Upper lobe of left lung (tissue), 6 donors: ENCODE data around the gene NOSTRIN. TPM values are rescaled to one million over a fixed set of nuclear protein-coding genes. Genes with fewer than 3 reads are reported as not detected.
"Not testable (repeated sequence)": the region's sequence is repeated elsewhere in the genome, so short reads cannot be mapped to it uniquely, and the experiment has no call there.

ENCODE experiments used
- ATAC-seq, 2 donors: fragments of 200-7000 bp; cut with Tn5 transposase; one replicate each; pipeline ENCODE4 v1.9.1; 2022; ENCODE audit warnings: mild to moderate bottlenecking in 2 of 2, moderate library complexity in 2 of 2; ENCODE audit not compliant: low FRiP score in 2 of 2
- DNase-seq, 2 donors: peaks; one replicate each; pipeline ENCODE4 v3.0.0-alpha.2; 2019 to 2020
- H3K27ac ChIP-seq, 4 donors: fragments of 200-600 bp; sonication (generic); one replicate each; pipeline ENCODE4 v1.5.1; 2016 to 2019
- H3K27me3 ChIP-seq, 4 donors: fragments of 200-600 bp; sonication (generic); one replicate each; pipeline ENCODE4 v1.5.1; 2017 to 2019
- H3K36me3 ChIP-seq, 4 donors: fragments of 200-600 bp; sonication (generic); one replicate each; pipeline ENCODE4 v1.5.1; 2016 to 2019
- H3K4me1 ChIP-seq, 4 donors: fragments of 200-600 bp; sonication (generic); one replicate each; pipeline ENCODE4 v1.5.1; 2018 to 2019
- H3K4me3 ChIP-seq, 4 donors: fragments of 200-600 bp; sonication (generic); one replicate each; pipeline ENCODE4 v1.5.1; 2017 to 2019; ENCODE audit warnings: mild to moderate bottlenecking in 2 of 4, moderate library complexity in 1 of 4
- H3K9me3 ChIP-seq, 4 donors: fragments of 200-600 bp; sonication (generic); one replicate each; pipeline ENCODE4 v1.5.1; 2018 to 2019
- EP300 ChIP-seq, 4 donors: sonication (generic); formaldehyde crosslinking; IDR thresholded peaks; one replicate each; pipeline ENCODE4 v1.5.1; 2017; ENCODE audit warnings: antibody characterized with exemption in 4 of 4, control low read depth in 2 of 4
- POLR2A ChIP-seq, 4 donors: fragments of 450-650 bp; IDR thresholded peaks; one replicate each; pipeline ENCODE4 v1.5.1; 2016 to 2017; ENCODE audit warnings: antibody characterized with exemption in 4 of 4, mild to moderate bottlenecking in 2 of 4
- POLR2AphosphoS5 ChIP-seq, 2 donors: sonication (generic); formaldehyde crosslinking; IDR thresholded peaks; one replicate each; pipeline ENCODE4 v1.5.1; 2017; ENCODE audit warnings: antibody characterized with exemption in 2 of 2
- WGBS, 2 donors: methylation state at CpG; one replicate each; pipeline ENCODE4 v1.1.5; 2017 to 2018; 5-methylcytosine and 5-hydroxymethylcytosine counted together
- total RNA-seq, 6 donors: library from RNA; depleted of rRNA in 4 of 6; stranded (reverse); fragments of >200 nt in 4 of 6; gene quantifications; one replicate each; pipeline versions ENCODE4 v1.1.0 to v1.2.1, GENCODE V29; 2016 to 2021
- TF ChIP-seq, protein P1 (sequence below), 6 experiments: fragments of 450-650 bp in 4 of 6; fragments of 200-600 bp in 2 of 6; sonication (generic) in 2 of 6; IDR thresholded peaks; one replicate each; pipeline ENCODE4 v1.5.1; 2016 to 2019; ENCODE audit warnings: antibody characterized with exemption in 6 of 6
- donor health status: DM: no; HTN: no; CAD: no; lungs with moderate emphysema.
- donor health status: DM: no; HTN: yes; CAD: no; lungs with severe emphysema.

Gene NOSTRIN
- total RNA-seq, 6 donors from 2014 or later = 33.5 to 110 (median 39.6) TPM

GRCh38 chr2:168855601-168856000, 53.2 kb downstream of the NOSTRIN start:
- WGBS, 2 donors = 95 to 99% methylated on average over 3 of the region's 3 CpGs
- H3K27ac ChIP-seq = no peak overlapping the region
- no peak overlapping the region for H3K4me3 ChIP-seq
- H3K9me3 ChIP-seq = no peaks in the 10 kb centered on the region
- TF ChIP-seq, protein P1, sequence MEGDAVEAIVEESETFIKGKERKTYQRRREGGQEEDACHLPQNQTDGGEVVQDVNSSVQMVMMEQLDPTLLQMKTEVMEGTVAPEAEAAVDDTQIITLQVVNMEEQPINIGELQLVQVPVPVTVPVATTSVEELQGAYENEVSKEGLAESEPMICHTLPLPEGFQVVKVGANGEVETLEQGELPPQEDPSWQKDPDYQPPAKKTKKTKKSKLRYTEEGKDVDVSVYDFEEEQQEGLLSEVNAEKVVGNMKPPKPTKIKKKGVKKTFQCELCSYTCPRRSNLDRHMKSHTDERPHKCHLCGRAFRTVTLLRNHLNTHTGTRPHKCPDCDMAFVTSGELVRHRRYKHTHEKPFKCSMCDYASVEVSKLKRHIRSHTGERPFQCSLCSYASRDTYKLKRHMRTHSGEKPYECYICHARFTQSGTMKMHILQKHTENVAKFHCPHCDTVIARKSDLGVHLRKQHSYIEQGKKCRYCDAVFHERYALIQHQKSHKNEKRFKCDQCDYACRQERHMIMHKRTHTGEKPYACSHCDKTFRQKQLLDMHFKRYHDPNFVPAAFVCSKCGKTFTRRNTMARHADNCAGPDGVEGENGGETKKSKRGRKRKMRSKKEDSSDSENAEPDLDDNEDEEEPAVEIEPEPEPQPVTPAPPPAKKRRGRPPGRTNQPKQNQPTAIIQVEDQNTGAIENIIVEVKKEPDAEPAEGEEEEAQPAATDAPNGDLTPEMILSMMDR (IDR thresholded peaks at IDR 0.05) = no peak
- TF ChIP-seq POLR2AphosphoS5 (IDR thresholded peaks at IDR 0.05) (no peak), POLR2A (IDR thresholded peaks at IDR 0.05) (no peak), EP300 (IDR thresholded peaks at IDR 0.05) (no peak)
- peaks cover 0 to 6% (median 0%) of the 10 kb centered on the region in 4 donors for H3K4me1 ChIP-seq
- ATAC-seq (no peak), DNase-seq (no peak)
- H3K27me3 ChIP-seq = no peaks in the 10 kb centered on the region
- H3K36me3 ChIP-seq = peaks cover 0 to 91% (median 15%) of the 10 kb centered on the region in 4 donors

DNA sequence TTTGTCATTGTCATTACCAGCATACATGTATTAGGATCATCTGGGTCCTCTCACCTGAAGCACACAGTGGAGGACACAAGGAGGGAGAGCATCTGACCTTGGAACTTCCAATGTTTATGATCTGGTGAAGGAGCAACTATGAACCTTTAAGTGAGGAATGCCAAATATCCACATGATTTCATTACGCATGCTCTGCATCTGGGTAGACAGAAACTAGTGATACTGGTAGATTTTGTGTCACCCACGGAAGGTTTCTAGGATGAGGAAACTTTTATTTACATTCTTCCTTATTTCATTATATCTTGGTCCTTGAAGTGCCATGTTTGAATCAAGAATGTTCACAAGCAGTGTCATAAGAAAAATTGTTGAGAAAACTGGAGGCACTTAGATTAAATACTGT, 55.7 kb downstream of the NOSTRIN start:
- DNase-seq = no peak
- Histone ChIP-seq H3K27ac (no peak overlapping the region), H3K4me3 (no peak overlapping the region), H3K4me1 (peaks cover 0 to 6% (median 0%) of the 10 kb centered on the region in 4 donors), H3K9me3 (no peaks in the 10 kb centered on the region), H3K36me3 (peaks cover 3 to 93% (median 21%) of the 10 kb centered on the region in 4 donors), H3K27me3 (no peaks in the 10 kb centered on the region)
- WGBS, 2 donors = 81 to 91% methylated on average over 2 of the region's 2 CpGs
- TF ChIP-seq, protein P1 (IDR thresholded peaks at IDR 0.05) = no peak
- no peak for TF ChIP-seq POLR2A (IDR thresholded peaks at IDR 0.05)
- no peak for TF ChIP-seq EP300 (IDR thresholded peaks at IDR 0.05)
- no peak for TF ChIP-seq POLR2AphosphoS5 (IDR thresholded peaks at IDR 0.05)
- ATAC-seq = no peak

GRCh38 chr2:168867164-168867563, 64.7 kb downstream of the NOSTRIN start:
- ATAC-seq, H3K27ac ChIP-seq, DNase-seq, H3K9me3 ChIP-seq, H3K4me3 ChIP-seq, H3K27me3 ChIP-seq, H3K4me1 ChIP-seq: not testable (repeated sequence)
- H3K36me3 ChIP-seq = peaks cover 3 to 38% (median 25%) of the 10 kb centered on the region in 4 donors
- WGBS, 2 donors = 95 to 100% methylated on average over 1 of the region's 1 CpG

- not testable (repeated sequence) for H3K27me3 ChIP-seq, H3K36me3 ChIP-seq, ATAC-seq, H3K27ac ChIP-seq, H3K4me1 ChIP-seq, H3K4me3 ChIP-seq, H3K9me3 ChIP-seq, DNase-seq
- 94 to 100% methylated on average over 1 of the region's 1 CpG for WGBS, 2 donors
Observed at GRCh38 chr2:168870369-168870768, 67.9 kb downstream of the NOSTRIN start.

DNA sequence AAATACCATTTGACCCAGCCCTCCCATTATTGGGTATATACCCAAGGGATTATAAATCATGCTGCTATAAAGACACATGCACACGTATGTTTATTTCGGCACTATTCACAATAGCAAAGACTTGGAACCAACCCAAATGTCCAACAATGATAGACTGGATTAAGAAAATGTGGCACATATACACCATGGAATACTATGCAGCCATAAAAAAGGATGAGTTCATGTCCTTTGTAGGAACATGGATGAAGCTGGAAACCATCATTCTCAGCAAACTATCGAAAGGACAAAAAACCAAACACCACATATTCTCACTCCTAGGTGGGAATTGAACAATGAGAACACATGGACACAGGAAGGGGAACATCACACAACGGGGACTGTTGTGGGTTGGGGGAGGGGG, 68.4 kb downstream of the NOSTRIN start:
- not testable (repeated sequence) for ATAC-seq, H3K4me3 ChIP-seq
- 95 to 96% methylated on average over 4 of the region's 4 CpGs for WGBS, 2 donors

GRCh38 chr2:168874368-168875054, 72.1 kb downstream of the NOSTRIN start:
- Histone ChIP-seq H3K27ac (no peak overlapping the region), H3K9me3 (no peaks in the 10 kb centered on the region)
- ATAC-seq = no peak

More for the DNA sequence above, 68.4 kb downstream of the NOSTRIN start:
- not testable (repeated sequence) for H3K9me3 ChIP-seq, H3K27ac ChIP-seq, DNase-seq, H3K4me1 ChIP-seq, H3K36me3 ChIP-seq, H3K27me3 ChIP-seq

DNA sequence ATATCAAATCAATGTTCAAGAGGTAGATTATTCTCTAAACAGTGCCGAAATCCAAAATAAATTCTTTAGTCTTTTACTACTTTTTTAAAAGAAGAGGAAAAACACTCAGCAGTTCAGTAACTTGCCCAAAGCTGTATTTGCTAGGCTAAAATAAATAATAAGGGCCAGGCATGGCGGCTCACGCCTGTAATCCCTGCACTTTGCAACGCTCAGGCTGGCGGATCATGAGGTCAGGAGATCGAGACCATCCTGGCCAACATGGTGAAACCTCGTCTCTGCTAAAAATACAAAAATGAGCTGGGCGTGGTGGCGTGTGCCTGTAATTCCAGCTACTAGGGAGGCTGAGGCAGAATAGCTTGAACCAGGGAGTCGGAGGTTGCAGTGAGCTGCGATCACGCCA, 79.7 kb downstream of the NOSTRIN start:
- not testable (repeated sequence) for H3K4me1 ChIP-seq, DNase-seq, H3K36me3 ChIP-seq, H3K4me3 ChIP-seq, H3K9me3 ChIP-seq, ATAC-seq, H3K27ac ChIP-seq, H3K27me3 ChIP-seq
- 95 to 96% methylated on average over 12 of the region's 12 CpGs for WGBS, 2 donors

More at GRCh38 chr2:168874368-168875054, 72.1 kb downstream of the NOSTRIN start:
- Histone ChIP-seq H3K4me3 (no peak overlapping the region), H3K27me3 (no peaks in the 10 kb centered on the region), H3K4me1 (no peaks in the 10 kb centered on the region), H3K36me3 (no peaks in the 10 kb centered on the region)
- 86 to 87% methylated on average over 6 of the region's 6 CpGs for WGBS, 2 donors
- TF ChIP-seq POLR2A (IDR thresholded peaks at IDR 0.05) (no peak), EP300 (IDR thresholded peaks at IDR 0.05) (no peak), POLR2AphosphoS5 (IDR thresholded peaks at IDR 0.05) (no peak)
- TF ChIP-seq, protein P1 (IDR thresholded peaks at IDR 0.05) = no peak
- no peak for DNase-seq
